H1 (cell line): Measurements from ENCODE around the gene ZNF618.

Experiments used
- CREB1 ChIP-seq: IDR thresholded peaks from 2 replicates; pipeline ENCODE4 v1.6.1; 2012; ENCODE audit warnings: inconsistent platforms
- POLR2A ChIP-seq, 2 experiments: IDR thresholded peaks; 1 replicate in 1 of 2; 2 replicates in 1 of 2; pipeline ENCODE4 v1.6.1; 2011; ENCODE audit warnings: low read depth in 2 of 2, low read length in 2 of 2, mild to moderate bottlenecking in 2 of 2; ENCODE audit errors: control extremely low read depth in 1 of 2
- RBBP5 ChIP-seq: IDR thresholded peaks from 2 replicates; pipeline ENCODE4 v1.7.1; 2012; ENCODE audit warnings: low read depth, mild to moderate bottlenecking, inconsistent platforms, low read length, moderate library complexity, borderline replicate concordance
- TF ChIP-seq, protein P1 (sequence below): IDR thresholded peaks from 2 replicates; pipeline ENCODE4 v1.6.1; 2012; ENCODE audit warnings: low read length, inconsistent platforms

DNA sequence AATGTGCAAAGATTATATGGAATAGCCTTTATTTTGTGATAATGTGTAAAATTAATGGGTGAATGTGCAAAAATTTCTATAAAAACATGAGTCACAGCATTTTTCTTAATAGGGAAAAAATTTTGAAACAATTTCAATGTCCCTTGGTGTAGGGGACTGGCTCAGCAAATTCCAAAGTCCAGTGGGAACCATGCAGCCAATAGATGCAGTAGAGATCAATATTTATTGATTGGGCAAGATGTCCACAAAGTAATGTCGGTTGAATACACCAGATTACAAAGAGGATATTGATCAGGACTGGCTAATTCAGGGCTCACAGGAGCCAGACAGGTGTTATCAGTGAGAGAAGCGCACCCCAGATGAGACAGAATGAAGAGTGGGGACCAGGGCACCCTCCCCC lies 139.5 kb downstream of the ZNF618 start:
- TF ChIP-seq, protein P1, sequence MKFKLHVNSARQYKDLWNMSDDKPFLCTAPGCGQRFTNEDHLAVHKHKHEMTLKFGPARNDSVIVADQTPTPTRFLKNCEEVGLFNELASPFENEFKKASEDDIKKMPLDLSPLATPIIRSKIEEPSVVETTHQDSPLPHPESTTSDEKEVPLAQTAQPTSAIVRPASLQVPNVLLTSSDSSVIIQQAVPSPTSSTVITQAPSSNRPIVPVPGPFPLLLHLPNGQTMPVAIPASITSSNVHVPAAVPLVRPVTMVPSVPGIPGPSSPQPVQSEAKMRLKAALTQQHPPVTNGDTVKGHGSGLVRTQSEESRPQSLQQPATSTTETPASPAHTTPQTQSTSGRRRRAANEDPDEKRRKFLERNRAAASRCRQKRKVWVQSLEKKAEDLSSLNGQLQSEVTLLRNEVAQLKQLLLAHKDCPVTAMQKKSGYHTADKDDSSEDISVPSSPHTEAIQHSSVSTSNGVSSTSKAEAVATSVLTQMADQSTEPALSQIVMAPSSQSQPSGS: no peak
- TF ChIP-seq POLR2A (IDR thresholded peaks at IDR 0.05; ENCODE audit: control extremely low read depth in 1 of 2, low read depth in 2 of 2, low read length in 2 of 2): no peak
- no peak for TF ChIP-seq RBBP5
- TF ChIP-seq CREB1: no peak
